ENCODE measurements around the gene MRPL54. TPM values are rescaled to one million over a fixed set of nuclear protein-coding genes. Genes with fewer than 3 reads are reported as not detected.
A peak's percentile ranks its signal among the peaks of the same experiment; 100 is the strongest.

Gene MRPL54
- total RNA-seq, 1 experiment from 2014 or later = 85.7 TPM

DNA sequence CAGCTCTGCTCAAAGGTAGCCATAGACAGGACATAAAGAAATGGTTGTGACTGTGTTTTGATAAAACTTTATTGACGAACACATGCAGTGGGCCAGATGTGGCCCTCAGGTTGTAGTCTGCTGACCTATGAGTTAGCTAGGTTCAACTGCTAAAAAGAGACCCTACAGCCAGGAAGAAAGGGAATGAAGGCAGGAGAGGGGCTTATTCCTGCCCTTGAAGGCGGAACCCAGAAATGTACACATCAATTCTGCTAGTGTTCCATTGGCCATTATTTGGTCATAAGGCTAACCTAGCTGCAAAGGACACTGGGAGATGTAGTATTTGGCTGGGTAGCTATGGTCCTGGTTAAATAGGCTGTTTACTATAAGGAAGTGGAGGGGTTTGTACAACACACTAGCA is 19.0 kb upstream of the MRPL54 start:
- Mint-ChIP-seq H3K27me3 (ENCODE audit: insufficient read depth, unreplicated experiment) (no peaks in the 10 kb centered on the region), H3K9me3 (ENCODE audit: unreplicated experiment) (no peaks in the 10 kb centered on the region), H3K4me3 (ENCODE audit: unreplicated experiment) (no peak overlapping the region), H3K36me3 (ENCODE audit: insufficient read depth, unreplicated experiment) (no peaks in the 10 kb centered on the region), H3K27ac (ENCODE audit: low read depth, unreplicated experiment) (no peak overlapping the region), H3K4me1 (ENCODE audit: insufficient read depth, unreplicated experiment) (no peaks in the 10 kb centered on the region)
- ChIA-PET CTCF (interaction anchor here (0.6 kb wide), 1 partner anchor 33 kb away, joined by 3 read pairs; no protein-coding TSS in a partner anchor), POLR2A (no interaction called here)
- peak; percentile 16 for DNase-seq (ENCODE audit: unreplicated experiment)
- no TSS peak for BruUV-seq (replicated peaks)
- intact Hi-C loops (cut with micrococcal nuclease) = no loop called here
- TF ChIP-seq, protein P1, sequence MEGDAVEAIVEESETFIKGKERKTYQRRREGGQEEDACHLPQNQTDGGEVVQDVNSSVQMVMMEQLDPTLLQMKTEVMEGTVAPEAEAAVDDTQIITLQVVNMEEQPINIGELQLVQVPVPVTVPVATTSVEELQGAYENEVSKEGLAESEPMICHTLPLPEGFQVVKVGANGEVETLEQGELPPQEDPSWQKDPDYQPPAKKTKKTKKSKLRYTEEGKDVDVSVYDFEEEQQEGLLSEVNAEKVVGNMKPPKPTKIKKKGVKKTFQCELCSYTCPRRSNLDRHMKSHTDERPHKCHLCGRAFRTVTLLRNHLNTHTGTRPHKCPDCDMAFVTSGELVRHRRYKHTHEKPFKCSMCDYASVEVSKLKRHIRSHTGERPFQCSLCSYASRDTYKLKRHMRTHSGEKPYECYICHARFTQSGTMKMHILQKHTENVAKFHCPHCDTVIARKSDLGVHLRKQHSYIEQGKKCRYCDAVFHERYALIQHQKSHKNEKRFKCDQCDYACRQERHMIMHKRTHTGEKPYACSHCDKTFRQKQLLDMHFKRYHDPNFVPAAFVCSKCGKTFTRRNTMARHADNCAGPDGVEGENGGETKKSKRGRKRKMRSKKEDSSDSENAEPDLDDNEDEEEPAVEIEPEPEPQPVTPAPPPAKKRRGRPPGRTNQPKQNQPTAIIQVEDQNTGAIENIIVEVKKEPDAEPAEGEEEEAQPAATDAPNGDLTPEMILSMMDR (IDR thresholded peaks at IDR 0.05; ENCODE audit: unreplicated experiment) = no peak

DNA sequence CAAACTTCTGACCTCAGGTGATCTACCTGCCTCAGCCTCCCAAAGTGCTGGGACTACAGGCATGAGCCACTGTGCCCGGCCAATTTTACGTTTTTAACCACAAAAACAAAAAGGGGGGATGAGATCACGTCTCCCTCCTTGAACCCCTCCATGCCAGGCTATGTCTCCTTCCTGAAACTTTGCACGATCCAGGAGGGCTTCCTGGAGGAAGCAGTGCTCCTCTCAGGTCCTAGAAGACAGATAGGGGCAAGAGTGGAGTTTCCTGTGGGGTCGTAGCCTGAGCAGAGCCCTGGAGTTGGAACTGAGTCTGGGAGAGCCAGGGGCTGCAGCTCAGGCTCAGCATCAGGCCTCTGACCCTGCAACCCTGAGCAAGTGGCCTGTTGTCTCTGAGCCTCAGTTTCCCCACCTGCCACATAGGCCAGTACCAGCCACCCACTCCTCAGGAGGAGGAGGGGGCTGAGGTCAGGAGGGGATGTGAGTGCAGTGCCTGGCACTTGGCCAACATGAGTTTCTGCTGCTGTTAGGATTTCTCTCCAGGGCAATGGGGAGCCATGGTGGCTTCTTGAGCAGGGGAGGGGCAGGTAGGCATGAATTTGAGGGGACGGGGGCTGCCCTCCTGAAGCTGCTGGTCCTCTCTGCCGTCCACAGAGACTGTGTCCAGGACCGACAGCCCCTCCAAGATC is 17.0 kb upstream of the MRPL54 start:
- Mint-ChIP-seq H3K36me3 (ENCODE audit: insufficient read depth, unreplicated experiment) (no peaks in the 10 kb centered on the region), H3K27ac (ENCODE audit: low read depth, unreplicated experiment) (no peak overlapping the region), H3K27me3 (ENCODE audit: insufficient read depth, unreplicated experiment) (no peaks in the 10 kb centered on the region), H3K4me1 (ENCODE audit: insufficient read depth, unreplicated experiment) (no peaks in the 10 kb centered on the region), H3K9me3 (ENCODE audit: unreplicated experiment) (no peaks in the 10 kb centered on the region), H3K4me3 (ENCODE audit: unreplicated experiment) (no peak overlapping the region)
- POLR2A ChIA-PET = no interaction called here
- no peak for DNase-seq (ENCODE audit: unreplicated experiment)
- intact Hi-C loops (cut with micrococcal nuclease) = no loop called here
- BruUV-seq (replicated peaks) = no TSS peak
- CTCF ChIA-PET = no interaction called here
- TF ChIP-seq, protein P1 (IDR thresholded peaks at IDR 0.05; ENCODE audit: unreplicated experiment) = no peak

DNA sequence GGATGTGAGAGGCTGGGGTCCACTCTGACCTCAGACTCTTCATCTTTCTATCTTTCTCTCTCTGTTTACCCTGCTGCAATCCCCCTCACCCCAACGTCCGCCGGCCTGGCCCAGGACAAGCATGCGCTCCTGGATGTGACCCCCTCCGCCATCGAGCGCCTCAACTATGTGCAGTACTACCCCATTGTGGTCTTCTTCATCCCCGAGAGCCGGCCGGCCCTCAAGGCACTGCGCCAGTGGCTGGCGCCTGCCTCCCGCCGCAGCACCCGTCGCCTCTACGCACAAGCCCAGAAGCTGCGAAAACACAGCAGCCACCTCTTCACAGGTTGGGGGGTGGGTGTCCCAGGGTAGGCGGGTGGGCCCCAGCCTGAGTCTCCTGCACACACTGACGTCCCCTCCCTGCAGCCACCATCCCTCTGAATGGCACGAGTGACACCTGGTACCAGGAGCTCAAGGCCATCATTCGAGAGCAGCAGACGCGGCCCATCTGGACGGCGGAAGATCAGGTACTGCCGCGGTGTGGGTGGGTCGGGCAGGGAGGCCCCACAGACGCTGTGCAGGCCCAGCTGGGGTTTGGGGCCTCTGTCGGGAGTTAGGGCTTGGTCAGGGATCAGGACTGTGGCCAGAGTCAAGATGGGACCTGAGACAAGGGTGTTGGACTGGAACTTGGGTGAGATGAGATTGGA is 16.0 kb upstream of the MRPL54 start:
- intact Hi-C loops (cut with micrococcal nuclease) = no loop called here
- Mint-ChIP-seq H3K27me3 (ENCODE audit: insufficient read depth, unreplicated experiment) (no peaks in the 10 kb centered on the region), H3K4me3 (ENCODE audit: unreplicated experiment) (no peak overlapping the region), H3K36me3 (ENCODE audit: insufficient read depth, unreplicated experiment) (peaks cover 2% of the 10 kb centered on the region), H3K9me3 (ENCODE audit: unreplicated experiment) (no peaks in the 10 kb centered on the region), H3K27ac (ENCODE audit: low read depth, unreplicated experiment) (no peak overlapping the region), H3K4me1 (ENCODE audit: insufficient read depth, unreplicated experiment) (no peaks in the 10 kb centered on the region)
- TF ChIP-seq, protein P1 (IDR thresholded peaks at IDR 0.05; ENCODE audit: unreplicated experiment) = no peak
- ChIA-PET CTCF (interaction anchor here (0.6 to 1.0 kb wide), 2 partner anchors 36 to 207 kb away, joined by 3 read pairs; no protein-coding TSS in a partner anchor), POLR2A (no interaction called here)
- no TSS peak for BruUV-seq (replicated peaks)
- DNase-seq (ENCODE audit: unreplicated experiment) = no peak

DNA sequence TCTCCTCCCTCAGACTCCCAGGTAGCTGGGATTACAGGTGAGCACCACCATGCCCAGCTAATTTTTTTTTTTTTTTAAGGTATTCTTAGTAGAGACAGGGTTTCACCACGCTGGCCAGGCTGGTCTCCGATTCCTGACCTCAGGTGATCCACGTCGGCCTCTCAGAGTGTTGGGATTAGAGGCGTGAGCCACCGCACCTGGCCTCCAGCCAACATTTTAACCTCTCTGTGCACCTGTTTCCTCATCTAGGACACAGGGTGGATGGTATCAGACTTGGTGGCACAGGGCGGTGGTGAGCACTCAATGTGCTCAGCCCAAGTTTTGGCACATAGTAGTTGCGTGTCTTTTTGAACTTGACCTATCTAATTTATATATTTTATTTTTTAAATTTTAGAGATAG is 13.5 kb upstream of the MRPL54 start:
- DNase-seq (ENCODE audit: unreplicated experiment) = no peak
- intact Hi-C loops (cut with micrococcal nuclease) = no loop called here
- peaks cover 14% of the 10 kb centered on the region for H3K36me3 Mint-ChIP-seq (ENCODE audit: insufficient read depth, unreplicated experiment)
- H3K4me3 Mint-ChIP-seq (ENCODE audit: unreplicated experiment) = no peak overlapping the region
- ChIA-PET CTCF (no interaction called here), POLR2A (no interaction called here)
- no peaks in the 10 kb centered on the region for H3K27me3 Mint-ChIP-seq (ENCODE audit: insufficient read depth, unreplicated experiment)
- H3K4me1 Mint-ChIP-seq (ENCODE audit: insufficient read depth, unreplicated experiment) = no peaks in the 10 kb centered on the region
- BruUV-seq (replicated peaks) = no TSS peak
- no peak overlapping the region for H3K27ac Mint-ChIP-seq (ENCODE audit: low read depth, unreplicated experiment)
- TF ChIP-seq, protein P1 (IDR thresholded peaks at IDR 0.05; ENCODE audit: unreplicated experiment) = no peak
- H3K9me3 Mint-ChIP-seq (ENCODE audit: unreplicated experiment) = no peaks in the 10 kb centered on the region
